ENCODE results near the gene SPINDOC. TPM values are rescaled to one million over a fixed set of nuclear protein-coding genes. Genes with fewer than 3 reads are reported as not detected.

Gene SPINDOC
- total RNA-seq, 1 experiment from 2014 or later: 71.2 TPM

- Mint-ChIP-seq H3K4me3 (ENCODE audit: unreplicated experiment) (no peak overlapping the region), H3K4me1 (ENCODE audit: low read depth, unreplicated experiment) (peaks cover 31% of the 10 kb centered on the region), H3K27ac (ENCODE audit: unreplicated experiment) (peak overlapping the region; percentile 32), H3K27me3 (ENCODE audit: insufficient read depth, unreplicated experiment) (no peaks in the 10 kb centered on the region), H3K9me3 (ENCODE audit: unreplicated experiment) (no peaks in the 10 kb centered on the region), H3K36me3 (ENCODE audit: insufficient read depth, unreplicated experiment) (peaks cover 36% of the 10 kb centered on the region)
- H3K9me3 ChIP-seq: no peaks in the 10 kb centered on the region
- POLR2A ChIA-PET: no interaction called here
- CTCF ChIA-PET: interaction anchor here (1.4 kb wide), 1 partner anchor 32 kb away, joined by 3 read pairs; the partner anchor contains the start of gene MARK2
- TF ChIP-seq CTCF (IDR thresholded peaks at IDR 0.05; ENCODE audit: insufficient read depth in 1 of 2, low read depth in 1 of 2, low read length in 1 of 2, severe bottlenecking in 1 of 2, unreplicated experiment in 1 of 2): no peak
- H3K4me3 ChIP-seq (ENCODE audit: low read depth, low read length): no peak overlapping the region
- H3K4me1 ChIP-seq: peaks cover 8% of the 10 kb centered on the region
- H3K36me3 ChIP-seq (ENCODE audit: control insufficient read depth, insufficient read depth, low read length): peaks cover 4% of the 10 kb centered on the region; the same call in 1 of the 2 replicates
- intact Hi-C loops (cut with micrococcal nuclease; ENCODE audit: unreplicated experiment): no loop called here
- H3K27me3 ChIP-seq (replicated peaks; ENCODE audit: control insufficient read depth, insufficient read depth, low read length): no peaks in the 10 kb centered on the region
- no TSS peak for BruUV-seq (replicated peaks)
- DNase-seq: no peak
These were observed 57.3 kb downstream of the SPINDOC start for GRCh38 chr11:63870351-63871140.

DNA sequence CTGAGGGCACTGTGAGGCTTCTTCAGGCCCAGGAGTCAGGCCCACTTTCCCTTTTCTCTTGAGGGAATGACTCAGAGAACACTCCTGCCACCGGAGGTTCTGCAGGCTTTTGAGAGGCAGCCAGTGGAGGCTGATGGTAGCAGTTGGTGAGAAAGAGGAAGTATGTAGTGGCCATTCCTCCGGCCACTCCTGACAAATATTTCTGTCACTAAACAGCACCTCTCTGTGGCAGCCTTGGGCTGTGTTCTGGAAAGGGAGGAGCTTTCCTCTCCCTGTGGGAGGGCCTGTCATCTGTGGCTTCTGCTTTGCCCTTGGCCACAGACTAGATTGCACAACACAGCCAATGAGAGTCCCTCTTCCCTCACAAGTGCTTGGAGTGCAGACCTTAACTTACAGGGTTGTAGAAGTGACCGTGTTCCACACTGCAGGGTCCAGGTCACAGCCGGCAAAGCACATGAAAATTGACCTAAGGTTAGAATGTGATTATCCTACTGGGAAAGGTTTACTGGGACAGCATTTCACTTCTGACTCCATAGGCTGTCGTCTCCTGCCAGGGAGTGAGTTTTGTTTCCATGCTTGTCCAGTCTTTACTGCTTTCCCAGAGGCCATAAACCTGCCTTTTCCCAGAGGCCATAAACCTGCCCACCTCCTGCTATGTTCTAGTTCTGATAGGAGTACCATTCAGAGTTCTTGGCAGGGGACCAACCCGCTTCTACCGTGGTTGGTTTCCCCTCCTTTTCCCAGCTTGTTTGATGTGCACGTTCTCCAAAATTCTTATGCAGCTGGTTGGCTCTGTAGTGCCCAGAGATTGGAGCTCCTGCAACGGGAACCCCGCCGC is 58.9 kb downstream of the SPINDOC start:
- no TSS peak for BruUV-seq (replicated peaks)
- peaks cover 2% of the 10 kb centered on the region; the same call in 1 of the 2 replicates for H3K36me3 ChIP-seq (ENCODE audit: control insufficient read depth, insufficient read depth, low read length)
- peak; percentile 88 to 91 for DNase-seq
- intact Hi-C loops (cut with micrococcal nuclease; ENCODE audit: unreplicated experiment): loop anchor here (1.0 kb wide), 4 partner anchors 16 to 35 kb away; no protein-coding TSS in a partner anchor
- ChIA-PET POLR2A (interaction anchor here (0.6 to 1.5 kb wide), 4 partner anchors 27 to 1207 kb away, joined by 3 to 10 read pairs (median 6); partner anchors contain the start of gene MARK2), CTCF (interaction anchor here (0.6 to 1.9 kb wide), 17 partner anchors 13 to 625 kb away, joined by 3 to 32 read pairs (median 6); partner anchors contain the start of genes MARK2 and RCOR2)
- H3K4me1 ChIP-seq: peaks cover 8% of the 10 kb centered on the region
- peak overlapping the region; percentile 31 for H3K4me3 Mint-ChIP-seq (ENCODE audit: unreplicated experiment)
- no peaks in the 10 kb centered on the region for H3K9me3 ChIP-seq
- no peaks in the 10 kb centered on the region for H3K27me3 ChIP-seq (replicated peaks; ENCODE audit: control insufficient read depth, insufficient read depth, low read length)
- H3K27me3 Mint-ChIP-seq (ENCODE audit: insufficient read depth, unreplicated experiment): no peaks in the 10 kb centered on the region
- no peak overlapping the region for H3K4me3 ChIP-seq (ENCODE audit: low read depth, low read length)
- H3K27ac Mint-ChIP-seq (ENCODE audit: unreplicated experiment): no peak overlapping the region
- no peaks in the 10 kb centered on the region for H3K9me3 Mint-ChIP-seq (ENCODE audit: unreplicated experiment)
- peak; percentile 38 to 69 for TF ChIP-seq CTCF (IDR thresholded peaks at IDR 0.05; ENCODE audit: insufficient read depth in 1 of 2, low read depth in 1 of 2, low read length in 1 of 2, severe bottlenecking in 1 of 2, unreplicated experiment in 1 of 2)
- peaks cover 25% of the 10 kb centered on the region for H3K4me1 Mint-ChIP-seq (ENCODE audit: low read depth, unreplicated experiment)
- H3K36me3 Mint-ChIP-seq (ENCODE audit: insufficient read depth, unreplicated experiment): peaks cover 28% of the 10 kb centered on the region

GRCh38 chr11:63872800-63873197 is 59.5 kb downstream of the SPINDOC start:
- H3K9me3 Mint-ChIP-seq (ENCODE audit: unreplicated experiment): no peaks in the 10 kb centered on the region
- H3K4me3 Mint-ChIP-seq (ENCODE audit: unreplicated experiment): no peak overlapping the region
- TF ChIP-seq CTCF (IDR thresholded peaks at IDR 0.05; ENCODE audit: insufficient read depth in 1 of 2, low read depth in 1 of 2, low read length in 1 of 2, severe bottlenecking in 1 of 2, unreplicated experiment in 1 of 2): no peak
- H3K36me3 Mint-ChIP-seq (ENCODE audit: insufficient read depth, unreplicated experiment): peaks cover 23% of the 10 kb centered on the region
- Histone ChIP-seq H3K27me3 (replicated peaks; ENCODE audit: control insufficient read depth, insufficient read depth, low read length) (no peaks in the 10 kb centered on the region), H3K9me3 (no peaks in the 10 kb centered on the region), H3K36me3 (ENCODE audit: control insufficient read depth, insufficient read depth, low read length) (peaks cover 2% of the 10 kb centered on the region; the same call in 1 of the 2 replicates), H3K4me3 (ENCODE audit: low read depth, low read length) (no peak overlapping the region), H3K4me1 (peaks cover 8% of the 10 kb centered on the region)
- intact Hi-C loops (cut with micrococcal nuclease; ENCODE audit: unreplicated experiment): loop anchor here (1.0 kb wide), 4 partner anchors 16 to 35 kb away; no protein-coding TSS in a partner anchor
- no peak overlapping the region for H3K27ac Mint-ChIP-seq (ENCODE audit: unreplicated experiment)
- ChIA-PET POLR2A (interaction anchor here (0.6 to 1.5 kb wide), 2 partner anchors 26 to 34 kb away, joined by 4 to 10 read pairs; partner anchors contain the start of gene MARK2), CTCF (interaction anchor here (0.6 to 1.9 kb wide), 5 partner anchors 17 to 626 kb away, joined by 8 to 32 read pairs (median 10); partner anchors contain the start of gene MARK2)
- H3K4me1 Mint-ChIP-seq (ENCODE audit: low read depth, unreplicated experiment): peaks cover 25% of the 10 kb centered on the region
- no peaks in the 10 kb centered on the region for H3K27me3 Mint-ChIP-seq (ENCODE audit: insufficient read depth, unreplicated experiment)
- no TSS peak for BruUV-seq (replicated peaks)
- no peak for DNase-seq
